DMS79 (cell line): ENCODE measurements around the gene CACNA2D4.

Source experiments
- DNase-seq: peaks from one replicate; lab custom pipeline; 2025; lab: John Stamatoyannopoulos, UW

Gene CACNA2D4

GRCh38 chr12:1919284-1919683, 832 bp upstream of the CACNA2D4 start:
- no peak for DNase-seq

- no peak for DNase-seq
These were observed 408 bp upstream of the CACNA2D4 start for GRCh38 chr12:1918884-1919236.

- no peak for DNase-seq
These were observed 1.0 kb downstream of the CACNA2D4 start for GRCh38 chr12:1917172-1918070.

GRCh38 chr12:1916371-1917171, 1.9 kb downstream of the CACNA2D4 start:
- no peak for DNase-seq

- no peak for DNase-seq
These were observed 3.1 kb downstream of the CACNA2D4 start for GRCh38 chr12:1915082-1915968.

- no peak for DNase-seq
These were observed 4.1 kb downstream of the CACNA2D4 start for GRCh38 chr12:1914114-1914911.

- no peak for DNase-seq
These were observed 4.9 kb downstream of the CACNA2D4 start for GRCh38 chr12:1913377-1914113.

GRCh38 chr12:1912580-1913376, 5.7 kb downstream of the CACNA2D4 start:
- DNase-seq = no peak

GRCh38 chr12:1911598-1912575, 6.6 kb downstream of the CACNA2D4 start:
- DNase-seq = peak; percentile 36

- DNase-seq = no peak
These were observed 8.0 kb downstream of the CACNA2D4 start for GRCh38 chr12:1910468-1910867.

- DNase-seq = no peak
These were observed 9.7 kb downstream of the CACNA2D4 start for GRCh38 chr12:1908758-1909157.

- DNase-seq = no peak
These were observed 10.5 kb downstream of the CACNA2D4 start for GRCh38 chr12:1907652-1908611.

GRCh38 chr12:1906579-1906978, 11.9 kb downstream of the CACNA2D4 start:
- DNase-seq = no peak

GRCh38 chr12:1904875-1905274, 13.6 kb downstream of the CACNA2D4 start:
- no peak for DNase-seq

GRCh38 chr12:1896964-1897363, 21.5 kb downstream of the CACNA2D4 start:
- DNase-seq = no peak

GRCh38 chr12:1890810-1891209, 27.6 kb downstream of the CACNA2D4 start:
- DNase-seq = no peak

GRCh38 chr12:1890119-1890703, 28.2 kb downstream of the CACNA2D4 start:
- DNase-seq = no peak
